B cell (primary cell): ENCODE measurements around the gene PRMT6. TPM values are rescaled to one million over a fixed set of nuclear protein-coding genes. Genes with fewer than 3 reads are reported as not detected.
A peak's percentile ranks its signal among the peaks of the same experiment; 100 is the strongest.

ENCODE experiments used
- ATAC-seq: fragments of 200-7000 bp; cut with Tn5 transposase; one replicate; pipeline ENCODE4 v1.10.0; 2021; ENCODE audit warnings: low read depth, mild to moderate bottlenecking, moderate number of reproducible peaks, moderate library complexity
- CTCF ChIA-PET: fragments of 350-600 bp; sonication (Branson Sonifier 250); formaldehyde crosslinking; loops from one replicate; lab custom pipeline; 2021; ENCODE audit warnings: antibody characterized with exemption, inconsistent platforms; lab: Charles Lee
- POLR2A ChIA-PET: fragments of 350-600 bp; sonication (Branson Sonifier 250); formaldehyde crosslinking; loops from one replicate; lab custom pipeline; 2021; ENCODE audit warnings: antibody characterized with exemption; lab: Charles Lee
- DNase-seq: peaks from one replicate; pipeline ENCODE4 v3.0.0; 2013
- H2AFZ ChIP-seq: 2 replicates; pipeline ENCODE4 v1.6.1; 2012; ENCODE audit warnings: mild to moderate bottlenecking, low read depth, low read length; ENCODE audit not compliant: insufficient read depth, poor library complexity, severe bottlenecking
- H3K27ac ChIP-seq, 2 donors: 1 replicate in 1 of 2; 2 replicates in 1 of 2; pipeline ENCODE4 v1.5.1; 2012 to 2013; ENCODE audit warnings: low read length in 2 of 2, mild to moderate bottlenecking in 2 of 2, moderate library complexity in 1 of 2
- H3K27me3 ChIP-seq, 4 experiments: fragments of 200-600 bp in 1 of 4; sonication (generic) in 1 of 4; replicated peaks in 1 of 4; 1 replicate in 2 of 4; 2 replicates in 2 of 4; pipeline versions ENCODE4 v1.6.1 to v1.7.0; 2013 to 2016; ENCODE audit warnings: low read length in 3 of 4, mild to moderate bottlenecking in 2 of 4, mixed read lengths in 1 of 4, moderate library complexity in 1 of 4; ENCODE audit not compliant: insufficient read depth in 4 of 4, control insufficient read depth in 3 of 4; ENCODE audit errors: control extremely low read depth in 1 of 4
- H3K36me3 ChIP-seq, 2 experiments: replicated peaks in 1 of 2; 1 replicate in 1 of 2; 2 replicates in 1 of 2; pipeline versions ENCODE4 v1.6.1 to v1.7.1; 2013; ENCODE audit warnings: low read length in 1 of 2; ENCODE audit not compliant: insufficient read depth in 2 of 2, control insufficient read depth in 1 of 2; ENCODE audit errors: control extremely low read depth in 1 of 2, extremely low read depth in 1 of 2
- H3K4me1 ChIP-seq, 2 donors: fragments of 200-600 bp in 1 of 2; sonication (generic) in 1 of 2; 1 replicate in 1 of 2; 2 replicates in 1 of 2; pipeline versions ENCODE4 v1.5.1 to v1.6.1; 2013 to 2017; ENCODE audit warnings: low read length in 2 of 2; ENCODE audit not compliant: control insufficient read depth in 2 of 2, insufficient read depth in 2 of 2
- H3K4me2 ChIP-seq: replicated peaks from 2 replicates; pipeline ENCODE3; 2012; ENCODE audit warnings: mild to moderate bottlenecking, low read depth, low read length; ENCODE audit not compliant: poor library complexity, severe bottlenecking
- H3K4me3 ChIP-seq, 5 experiments: fragments of 200-600 bp in 1 of 5; sonication (generic) in 1 of 5; 1 replicate in 3 of 5; 2 replicates in 2 of 5; pipeline versions ENCODE4 v1.5.1 to v1.7.0; 2011 to 2016; ENCODE audit warnings: low read length in 4 of 5, mild to moderate bottlenecking in 4 of 5, low read depth in 2 of 5, control low read depth in 1 of 5, moderate library complexity in 1 of 5; ENCODE audit not compliant: insufficient read depth in 1 of 5; ENCODE audit errors: control extremely low read depth in 1 of 5, extremely low read depth in 1 of 5
- H3K79me2 ChIP-seq: fragments of 200-600 bp; sonication (generic); one replicate; pipeline ENCODE4 v1.6.0; 2016; ENCODE audit warnings: low read length; ENCODE audit not compliant: control insufficient read depth, insufficient read depth
- H3K9ac ChIP-seq: fragments of 200-600 bp; sonication (generic); 2 replicates; pipeline ENCODE4 v1.6.1; 2017; ENCODE audit warnings: mild to moderate bottlenecking, low read length, moderate library complexity
- H3K9me3 ChIP-seq, 3 donors: one replicate each; pipeline versions ENCODE4 v1.6.1 to v1.7.1; 2013; ENCODE audit warnings: low read length in 2 of 3; ENCODE audit not compliant: control insufficient read depth in 2 of 3, insufficient read depth in 1 of 3; ENCODE audit errors: control extremely low read depth in 1 of 3
- H4K20me1 ChIP-seq: 2 replicates; pipeline ENCODE4 v1.6.0; 2012; ENCODE audit warnings: mild to moderate bottlenecking, low read length; ENCODE audit not compliant: insufficient read depth, control insufficient read depth, poor library complexity, severe bottlenecking
- H3K27ac Mint-ChIP-seq: one replicate; pipeline ENCODE4 v1.8.0; 2021; ENCODE audit warnings: mixed read lengths
- H3K27me3 Mint-ChIP-seq: one replicate; pipeline ENCODE4 v1.8.0; 2021; ENCODE audit warnings: mixed read lengths
- H3K4me1 Mint-ChIP-seq: one replicate; pipeline ENCODE4 v1.8.0; 2021; ENCODE audit warnings: mixed read lengths
- H3K4me3 Mint-ChIP-seq: one replicate; pipeline ENCODE4 v1.8.0; 2021; ENCODE audit warnings: mixed read lengths
- H3K9me3 Mint-ChIP-seq: one replicate; pipeline ENCODE4 v1.8.0; 2022; ENCODE audit warnings: mixed read lengths; ENCODE audit not compliant: insufficient read depth
- EZH2 ChIP-seq: IDR thresholded peaks from 2 replicates; pipeline ENCODE4 v1.6.1; 2012; ENCODE audit warnings: borderline replicate concordance, low read depth, mild to moderate bottlenecking, moderate library complexity, low read length; ENCODE audit not compliant: insufficient read depth, poor library complexity, severe bottlenecking
- WGBS: methylation state at CpG from one replicate; pipeline ENCODE4 v1.1.5; 2013; ENCODE audit warnings: missing lambda C conversion rate; ENCODE audit not compliant: insufficient coverage; 5-methylcytosine and 5-hydroxymethylcytosine counted together
- intact Hi-C: fragments of 100-400 bp; cut with micrococcal nuclease; formaldehyde crosslinking; loops from one replicate; pipeline ENCODE4 v1.10.0; 2022
- polyA plus RNA-seq: library from polyadenylated mRNA; depleted of rRNA; stranded (reverse); fragments of >200 nt; gene quantifications from 2 replicates; pipeline ENCODE4 v1.2.3, GENCODE V29; 2012
- total RNA-seq, 2 donors: library from RNA; stranded (reverse); fragments of 120-200 nt in 1 of 2; gene quantifications; 1 replicate in 1 of 2; 2 replicates in 1 of 2; pipeline versions ENCODE4 v1.2.3 to v1.2.4, GENCODE V29; 2013 to 2022
- TF ChIP-seq, protein P1 (sequence below): fragments of 200-600 bp; IDR thresholded peaks from one replicate; pipeline ENCODE4 v1.8.0; 2022; ENCODE audit warnings: antibody characterized with exemption, mild to moderate bottlenecking

PRMT6 gene
- total and polyA plus RNA-seq, 2 donors (not counting 1 experiment from before 2014, with no cell fraction given): 6.3 to 21.6 TPM

DNA sequence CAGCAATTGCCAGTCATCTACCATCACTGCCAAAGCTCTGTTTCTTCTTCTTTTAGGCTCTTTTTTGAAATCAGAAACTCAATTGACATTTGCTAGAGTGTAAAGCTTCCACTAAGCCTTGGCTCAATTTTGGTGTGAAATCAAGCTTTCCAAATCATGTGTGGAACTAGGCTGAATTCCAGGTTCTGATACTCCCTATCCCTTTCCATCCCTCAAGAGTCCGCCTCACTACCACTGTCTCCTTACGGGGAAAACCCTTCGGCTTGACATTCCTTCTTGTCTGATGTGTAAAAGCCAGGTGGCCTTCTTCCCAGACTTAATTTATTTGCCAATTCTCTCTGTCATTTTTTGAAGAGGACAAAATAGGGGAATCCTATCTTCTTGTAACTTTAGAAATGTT is 47.2 kb upstream of the PRMT6 start:
- no peaks in the 10 kb centered on the region for H3K9me3 Mint-ChIP-seq
- POLR2A ChIA-PET: no interaction called here
- no peaks in the 10 kb centered on the region for H3K36me3 ChIP-seq
- H2AFZ ChIP-seq: no peak overlapping the region
- H3K4me1 Mint-ChIP-seq: peaks cover 11% of the 10 kb centered on the region
- H3K27me3 Mint-ChIP-seq: peaks cover 4% of the 10 kb centered on the region
- no peak overlapping the region for H3K27ac Mint-ChIP-seq
- no CpG with 5 or more reads among the region's 3 CpGs for WGBS
- no peak overlapping the region for H3K4me3 ChIP-seq
- no peak overlapping the region for H3K4me2 ChIP-seq
- ATAC-seq (no peak), DNase-seq (no peak)
- H3K4me3 Mint-ChIP-seq: no peak overlapping the region
- no peaks in the 10 kb centered on the region for H3K27me3 ChIP-seq
- CTCF ChIA-PET: no interaction called here
- no peaks in the 10 kb centered on the region for H3K79me2 ChIP-seq
- H3K4me1 ChIP-seq: peaks cover 0 to 6% of the 10 kb centered on the region in 2 donors
- no peaks in the 10 kb centered on the region for H4K20me1 ChIP-seq
- H3K27ac ChIP-seq: no peak overlapping the region
- H3K9me3 ChIP-seq: no peaks in the 10 kb centered on the region
- no peak overlapping the region for H3K9ac ChIP-seq
- intact Hi-C loops: no loop called here
- no peak for TF ChIP-seq EZH2
- TF ChIP-seq, protein P1, sequence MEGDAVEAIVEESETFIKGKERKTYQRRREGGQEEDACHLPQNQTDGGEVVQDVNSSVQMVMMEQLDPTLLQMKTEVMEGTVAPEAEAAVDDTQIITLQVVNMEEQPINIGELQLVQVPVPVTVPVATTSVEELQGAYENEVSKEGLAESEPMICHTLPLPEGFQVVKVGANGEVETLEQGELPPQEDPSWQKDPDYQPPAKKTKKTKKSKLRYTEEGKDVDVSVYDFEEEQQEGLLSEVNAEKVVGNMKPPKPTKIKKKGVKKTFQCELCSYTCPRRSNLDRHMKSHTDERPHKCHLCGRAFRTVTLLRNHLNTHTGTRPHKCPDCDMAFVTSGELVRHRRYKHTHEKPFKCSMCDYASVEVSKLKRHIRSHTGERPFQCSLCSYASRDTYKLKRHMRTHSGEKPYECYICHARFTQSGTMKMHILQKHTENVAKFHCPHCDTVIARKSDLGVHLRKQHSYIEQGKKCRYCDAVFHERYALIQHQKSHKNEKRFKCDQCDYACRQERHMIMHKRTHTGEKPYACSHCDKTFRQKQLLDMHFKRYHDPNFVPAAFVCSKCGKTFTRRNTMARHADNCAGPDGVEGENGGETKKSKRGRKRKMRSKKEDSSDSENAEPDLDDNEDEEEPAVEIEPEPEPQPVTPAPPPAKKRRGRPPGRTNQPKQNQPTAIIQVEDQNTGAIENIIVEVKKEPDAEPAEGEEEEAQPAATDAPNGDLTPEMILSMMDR: no peak

- Histone ChIP-seq H2AFZ (no peak overlapping the region), H4K20me1 (no peaks in the 10 kb centered on the region), H3K4me2 (no peak overlapping the region), H3K4me3 (no peak overlapping the region), H3K9ac (no peak overlapping the region), H3K4me1 (peaks cover 0 to 6% of the 10 kb centered on the region in 2 donors), H3K27ac (no peak overlapping the region), H3K9me3 (no peaks in the 10 kb centered on the region), H3K27me3 (no peaks in the 10 kb centered on the region), H3K36me3 (no peaks in the 10 kb centered on the region), H3K79me2 (no peaks in the 10 kb centered on the region)
- POLR2A ChIA-PET: no interaction called here
- WGBS: 100% methylated on average over 1 of the region's 3 CpGs
- DNase-seq: peak; percentile 6
- intact Hi-C loops: no loop called here
- CTCF ChIA-PET: no interaction called here
- peaks cover 11% of the 10 kb centered on the region for H3K27me3 Mint-ChIP-seq
- H3K4me1 Mint-ChIP-seq: peaks cover 11% of the 10 kb centered on the region
- no peak overlapping the region for H3K4me3 Mint-ChIP-seq
- H3K9me3 Mint-ChIP-seq: no peaks in the 10 kb centered on the region
- TF ChIP-seq, protein P1: no peak
- TF ChIP-seq EZH2: no peak
- ATAC-seq: no peak
- no peak overlapping the region for H3K27ac Mint-ChIP-seq
Observed at GRCh38 chr1:107010582-107010981, 45.9 kb upstream of the PRMT6 start.
